Neural cell (in vitro differentiated cells): Measurements from ENCODE around the gene AFAP1. TPM values are rescaled to one million over a fixed set of nuclear protein-coding genes. Genes with fewer than 3 reads are reported as not detected.

ENCODE experiments used
- polyA plus RNA-seq: library from polyadenylated mRNA; depleted of rRNA; stranded (reverse); fragments of >200 nt; gene quantifications from 2 replicates; pipeline ENCODE4 v1.2.3, GENCODE V29; 2014

Gene AFAP1
- polyA plus RNA-seq, 1 donor from 2014 or later, result 38.9 TPM

Other genes starting within 250 kb of the AFAP1 start
- 14.9 and 103 TPM in 2 replicates for gene ABLIM2, start 219.0 kb upstream of the AFAP1 start, polyA plus RNA-seq